ENCODE measurements around the gene ESPL1.

GRCh38 chr12:53288322-53288721 lies 20.2 kb downstream of the ESPL1 start:
- TF ChIP-seq ELF4 (IDR thresholded peaks at IDR 0.05) (no peak), SP1 (IDR thresholded peaks at IDR 0.05) (no peak), ZNF384 (IDR thresholded peaks at IDR 0.05) (no peak), BHLHE40 (IDR thresholded peaks at IDR 0.05; ENCODE audit: borderline replicate concordance) (no peak), TARDBP (IDR thresholded peaks at IDR 0.05) (no peak), ARNT (IDR thresholded peaks at IDR 0.05) (no peak), FOXM1 (IDR thresholded peaks at IDR 0.05; ENCODE audit: borderline replicate concordance) (no peak)
